Stimulated activated effector memory CD8-positive, alpha-beta T cell treated with anti-CD3 and anti-CD28 coated beads, Interleukin-12 subunit alpha, Interleukin-12 subunit beta, amount 100 ng/mL, for 72 hours (primary cell): ENCODE results near the gene MC1R.
A peak's percentile ranks its signal among the peaks of the same experiment; 100 is the strongest.
"Not testable (repeated sequence)": the region's sequence is repeated elsewhere in the genome, so short reads cannot be mapped to it uniquely, and the experiment has no call there.

Experiments used
- ATAC-seq: fragments of 150-1000 bp; cut with Tn5 transposase; 2 replicates; pipeline ENCODE4 v1.10.0; 2021
- DNase-seq, 2 donors: peaks; one replicate each; pipeline ENCODE4 v3.0.0; 2021 to 2022; ENCODE audit warnings: low spot score in 2 of 2
- H3K27ac Mint-ChIP-seq: one replicate; pipeline ENCODE4 v1.8.0; 2022; ENCODE audit warnings: mild to moderate bottlenecking, mixed read lengths
- H3K36me3 Mint-ChIP-seq: one replicate; pipeline ENCODE4 v1.8.0; 2022; ENCODE audit warnings: mild to moderate bottlenecking, mixed read lengths
- H3K4me1 Mint-ChIP-seq: one replicate; pipeline ENCODE4 v1.8.0; 2022; ENCODE audit warnings: mixed read lengths
- H3K4me3 Mint-ChIP-seq: one replicate; pipeline ENCODE4 v1.8.0; 2022; ENCODE audit warnings: mild to moderate bottlenecking, mixed read lengths
- H3K9me3 Mint-ChIP-seq: one replicate; pipeline ENCODE4 v1.8.0; 2022; ENCODE audit warnings: mixed read lengths

MC1R gene

DNA sequence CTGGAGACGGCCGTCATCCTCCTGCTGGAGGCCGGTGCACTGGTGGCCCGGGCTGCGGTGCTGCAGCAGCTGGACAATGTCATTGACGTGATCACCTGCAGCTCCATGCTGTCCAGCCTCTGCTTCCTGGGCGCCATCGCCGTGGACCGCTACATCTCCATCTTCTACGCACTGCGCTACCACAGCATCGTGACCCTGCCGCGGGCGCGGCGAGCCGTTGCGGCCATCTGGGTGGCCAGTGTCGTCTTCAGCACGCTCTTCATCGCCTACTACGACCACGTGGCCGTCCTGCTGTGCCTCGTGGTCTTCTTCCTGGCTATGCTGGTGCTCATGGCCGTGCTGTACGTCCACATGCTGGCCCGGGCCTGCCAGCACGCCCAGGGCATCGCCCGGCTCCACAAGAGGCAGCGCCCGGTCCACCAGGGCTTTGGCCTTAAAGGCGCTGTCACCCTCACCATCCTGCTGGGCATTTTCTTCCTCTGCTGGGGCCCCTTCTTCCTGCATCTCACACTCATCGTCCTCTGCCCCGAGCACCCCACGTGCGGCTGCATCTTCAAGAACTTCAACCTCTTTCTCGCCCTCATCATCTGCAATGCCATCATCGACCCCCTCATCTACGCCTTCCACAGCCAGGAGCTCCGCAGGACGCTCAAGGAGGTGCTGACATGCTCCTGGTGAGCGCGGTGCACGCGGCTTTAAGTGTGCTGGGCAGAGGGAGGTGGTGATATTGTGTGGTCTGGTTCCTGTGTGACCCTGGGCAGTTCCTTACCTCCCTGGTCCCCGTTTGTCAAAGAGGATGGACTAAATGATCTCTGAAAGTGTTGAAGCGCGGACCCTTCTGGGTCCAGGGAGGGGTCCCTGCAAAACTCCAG is 1.1 kb downstream of the MC1R start:
- peak overlapping the region; percentile 63 for H3K27ac Mint-ChIP-seq
- no peak for DNase-seq
- peaks cover 15% of the 10 kb centered on the region for H3K36me3 Mint-ChIP-seq
- H3K4me3 Mint-ChIP-seq = peak overlapping the region; percentile 31
- peaks cover 43% of the 10 kb centered on the region for H3K4me1 Mint-ChIP-seq
- no peaks in the 10 kb centered on the region for H3K9me3 Mint-ChIP-seq
- ATAC-seq = no peak

DNA sequence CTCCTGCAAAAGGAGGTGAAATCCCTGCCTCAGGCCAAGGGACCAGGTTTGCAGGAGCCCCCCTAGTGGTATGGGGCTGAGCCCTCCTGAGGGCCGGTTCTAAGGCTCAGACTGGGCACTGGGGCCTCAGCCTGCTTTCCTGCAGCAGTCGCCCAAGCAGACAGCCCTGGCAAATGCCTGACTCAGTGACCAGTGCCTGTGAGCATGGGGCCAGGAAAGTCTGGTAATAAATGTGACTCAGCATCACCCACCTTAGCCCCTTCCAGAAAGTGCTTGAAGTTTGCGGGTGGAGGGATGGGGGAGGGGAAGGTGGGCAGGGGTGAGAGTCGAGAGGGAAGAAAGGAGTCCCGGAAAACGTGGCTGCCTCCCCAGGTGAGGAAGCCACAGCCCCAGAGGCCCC is 2.1 kb downstream of the MC1R start:
- Mint-ChIP-seq H3K27ac (no peak overlapping the region), H3K36me3 (peaks cover 6% of the 10 kb centered on the region), H3K4me3 (peak overlapping the region; percentile 66), H3K4me1 (peaks cover 43% of the 10 kb centered on the region), H3K9me3 (no peaks in the 10 kb centered on the region)
- no peak for DNase-seq
- ATAC-seq = no peak

- H3K4me3 Mint-ChIP-seq = peak overlapping the region; percentile 66
- ATAC-seq = no peak
- no peak overlapping the region for H3K27ac Mint-ChIP-seq
- no peak for DNase-seq
- no peaks in the 10 kb centered on the region for H3K9me3 Mint-ChIP-seq
- peaks cover 6% of the 10 kb centered on the region for H3K36me3 Mint-ChIP-seq
- peaks cover 43% of the 10 kb centered on the region for H3K4me1 Mint-ChIP-seq
Measured at GRCh38 chr16:89921131-89921701, 2.6 kb downstream of the MC1R start.

DNA sequence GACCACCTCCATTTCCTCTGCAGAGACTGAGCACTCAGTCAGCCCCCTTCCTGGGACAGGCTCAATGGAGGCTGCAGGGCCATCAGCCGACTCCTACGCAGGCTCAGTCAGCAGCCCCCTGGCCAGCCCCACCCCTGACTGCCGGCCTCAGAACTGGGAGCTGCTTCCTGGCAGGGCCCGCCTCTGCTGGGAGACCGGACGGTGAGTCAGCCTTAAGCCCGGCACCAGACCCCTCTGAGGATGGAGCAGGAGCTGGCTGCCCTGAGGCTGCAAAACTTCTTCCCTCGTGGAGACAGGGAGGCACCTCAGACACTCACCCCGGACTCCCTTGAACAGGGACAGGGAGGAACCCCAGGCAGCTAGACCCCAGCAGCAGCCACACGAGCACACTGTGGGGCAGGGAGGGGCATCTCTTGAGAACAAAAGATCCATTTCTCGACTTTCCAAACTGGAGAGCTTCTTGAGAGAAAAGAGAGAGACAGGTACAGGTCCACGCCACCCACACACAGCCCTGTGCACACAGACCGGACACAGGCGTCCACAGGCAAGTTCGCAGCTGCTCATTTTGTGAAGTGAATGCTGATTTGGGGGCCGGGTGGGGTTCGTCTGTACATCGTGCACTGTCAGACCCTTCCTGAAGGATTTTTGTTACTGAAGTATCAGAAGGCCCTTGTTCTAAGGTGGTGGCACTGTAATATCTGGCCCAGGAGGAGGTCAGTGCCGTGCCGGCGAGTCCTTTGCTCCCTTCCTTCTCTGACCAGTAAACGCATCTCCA is 3.2 kb downstream of the MC1R start:
- Mint-ChIP-seq H3K27ac (no peak overlapping the region), H3K9me3 (no peaks in the 10 kb centered on the region), H3K36me3 (peaks cover 6% of the 10 kb centered on the region), H3K4me1 (peaks cover 49% of the 10 kb centered on the region), H3K4me3 (peak overlapping the region; percentile 66)
- no peak for ATAC-seq
- peak in 1 of 2 donors; percentile 78 for DNase-seq

- ATAC-seq = peak; percentile 20
- Mint-ChIP-seq H3K4me1 (peaks cover 49% of the 10 kb centered on the region), H3K9me3 (no peaks in the 10 kb centered on the region), H3K36me3 (peaks cover 6% of the 10 kb centered on the region), H3K4me3 (peak overlapping the region; percentile 66), H3K27ac (no peak overlapping the region)
- peak in 1 of 2 donors; percentile 78 for DNase-seq
Measured at GRCh38 chr16:89922477-89922883, 3.8 kb downstream of the MC1R start.

- H3K4me3 Mint-ChIP-seq = peak within 1 kb of the TSS; percentile 66
- DNase-seq (peak; percentile 49 to 86), ATAC-seq (peak; percentile 62)
- H3K4me1 Mint-ChIP-seq = peaks cover 43% of the 10 kb centered on the region
- H3K36me3 Mint-ChIP-seq = peaks cover under 1% of the 10 kb centered on the region
- H3K27ac Mint-ChIP-seq = no peak within 1 kb of the TSS
- no peaks in the 10 kb centered on the region for H3K9me3 Mint-ChIP-seq
Measured at GRCh38 chr16:89922884-89923639, 4.4 kb downstream of the MC1R start, which contains the start of gene TUBB3. TUBB3 (plus strand) TSS chr16:89923342; CDS start chr16:89923402, 60 bp downstream.

- H3K36me3 Mint-ChIP-seq = no peaks in the 10 kb centered on the region
- H3K4me3 Mint-ChIP-seq = peak overlapping the region; percentile 9
- no peak overlapping the region for H3K27ac Mint-ChIP-seq
- ATAC-seq (no peak), DNase-seq (no peak)
- H3K9me3 Mint-ChIP-seq = no peaks in the 10 kb centered on the region
- peaks cover 36% of the 10 kb centered on the region for H3K4me1 Mint-ChIP-seq
Measured at GRCh38 chr16:89923640-89924296, 5.1 kb downstream of the MC1R start.

- Mint-ChIP-seq H3K4me1 (peaks cover 32% of the 10 kb centered on the region), H3K4me3 (peak overlapping the region; percentile 9), H3K36me3 (no peaks in the 10 kb centered on the region), H3K27ac (no peak overlapping the region), H3K9me3 (no peaks in the 10 kb centered on the region)
- ATAC-seq (no peak), DNase-seq (peak in 1 of 2 donors; percentile 62)
Measured at GRCh38 chr16:89924297-89924924, 5.7 kb downstream of the MC1R start.

GRCh38 chr16:89924925-89925307 is 6.3 kb downstream of the MC1R start:
- H3K36me3 Mint-ChIP-seq = no peaks in the 10 kb centered on the region
- H3K27ac Mint-ChIP-seq = no peak overlapping the region
- DNase-seq = no peak
- no peak for ATAC-seq
- H3K4me1 Mint-ChIP-seq = peaks cover 30% of the 10 kb centered on the region
- peak overlapping the region; percentile 28 for H3K4me3 Mint-ChIP-seq
- H3K9me3 Mint-ChIP-seq = no peaks in the 10 kb centered on the region

DNA sequence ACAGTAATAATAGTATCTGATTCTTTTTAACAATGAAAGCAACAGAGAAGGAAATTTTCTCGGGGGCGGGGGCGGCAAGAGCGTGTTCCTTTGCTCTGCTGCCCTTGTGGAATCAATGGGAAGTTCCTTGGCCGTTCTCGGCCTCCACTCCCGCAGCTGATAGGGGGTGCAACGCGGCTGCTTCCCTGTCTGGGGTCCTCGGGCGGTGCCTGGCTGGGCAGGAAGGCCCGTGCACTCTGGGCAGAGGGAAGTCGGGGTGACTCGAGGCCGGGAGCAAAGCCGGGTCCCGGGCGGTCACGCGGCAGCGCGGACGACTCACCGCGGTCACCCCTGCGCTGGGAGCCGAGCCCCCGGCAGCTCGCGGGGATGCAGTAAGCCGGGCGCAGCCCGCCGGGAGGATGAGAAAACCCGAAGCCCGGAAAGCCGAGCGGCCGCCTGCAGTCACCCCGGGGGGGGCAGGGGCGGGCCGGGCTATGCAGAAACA is 7.0 kb downstream of the MC1R start:
- Mint-ChIP-seq H3K4me1 (peaks cover 27% of the 10 kb centered on the region), H3K9me3 (no peaks in the 10 kb centered on the region), H3K27ac (no peak overlapping the region), H3K4me3 (peak overlapping the region; percentile 28), H3K36me3 (no peaks in the 10 kb centered on the region)
- DNase-seq = no peak
- ATAC-seq = no peak

- Mint-ChIP-seq H3K4me3 (no peak overlapping the region), H3K27ac (no peak overlapping the region), H3K36me3 (no peaks in the 10 kb centered on the region), H3K4me1 (peaks cover 10% of the 10 kb centered on the region), H3K9me3 (no peaks in the 10 kb centered on the region)
- DNase-seq = no peak
- no peak for ATAC-seq
Measured at GRCh38 chr16:89931305-89931896, 12.7 kb downstream of the MC1R start.

DNA sequence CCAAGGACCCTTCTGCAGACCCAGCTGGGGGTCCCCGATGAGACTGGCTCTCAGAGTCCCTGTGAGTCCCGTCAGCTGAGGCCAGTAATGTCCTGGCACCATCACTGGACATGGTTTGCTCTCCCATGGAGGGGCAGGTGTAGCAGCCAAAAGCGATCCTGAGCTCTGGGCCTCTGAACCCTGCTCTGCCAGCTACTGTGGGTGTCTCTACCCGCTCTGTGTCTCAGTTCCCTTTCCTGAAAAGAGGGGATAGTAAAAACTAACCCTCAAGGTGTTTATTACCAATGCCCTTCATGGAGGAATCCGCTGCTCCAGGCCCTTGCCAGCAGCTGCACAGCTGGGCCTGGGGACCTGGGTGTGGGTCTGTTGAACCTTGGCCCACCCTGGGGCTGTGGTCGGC is 13.3 kb downstream of the MC1R start:
- no peak for DNase-seq
- Mint-ChIP-seq H3K4me1 (peaks cover 6% of the 10 kb centered on the region), H3K27ac (no peak overlapping the region), H3K9me3 (no peaks in the 10 kb centered on the region), H3K36me3 (no peaks in the 10 kb centered on the region), H3K4me3 (no peak overlapping the region)
- ATAC-seq = no peak

GRCh38 chr16:89934019-89934418 is 15.4 kb downstream of the MC1R start:
- not testable (repeated sequence) for H3K36me3 Mint-ChIP-seq, H3K27ac Mint-ChIP-seq, DNase-seq, H3K4me3 Mint-ChIP-seq, H3K9me3 Mint-ChIP-seq, ATAC-seq, H3K4me1 Mint-ChIP-seq
